ENCODE results near the gene XPNPEP2.
"Not testable (repeated sequence)": the region's sequence is repeated elsewhere in the genome, so short reads cannot be mapped to it uniquely, and the experiment has no call there.

XPNPEP2 gene

GRCh38 chrX:129719931-129720530 lies 18.7 kb upstream of the XPNPEP2 start:
- no peak for DNase-seq

- DNase-seq: no peak
Measured at GRCh38 chrX:129720741-129721140, 18.0 kb upstream of the XPNPEP2 start.

DNA sequence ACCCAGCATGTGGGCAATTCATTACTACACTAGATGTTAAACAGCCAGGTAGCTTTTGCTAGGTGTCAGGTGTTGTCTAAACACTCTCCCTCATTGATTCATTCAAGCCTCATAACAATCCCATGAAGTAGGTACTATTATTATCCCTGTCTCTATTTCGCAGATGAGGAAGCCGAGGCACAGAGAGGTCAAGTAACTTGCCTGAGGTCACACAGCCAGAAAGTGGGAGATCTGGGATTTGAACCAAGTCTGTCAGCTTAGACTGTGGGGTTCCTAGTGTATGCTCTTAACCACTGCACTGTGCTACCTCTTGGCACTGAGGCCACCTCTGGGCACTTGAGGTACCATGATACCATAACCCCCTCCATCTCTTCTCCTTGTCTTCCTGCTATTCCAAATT lies 17.4 kb upstream of the XPNPEP2 start:
- DNase-seq: no peak

- no peak for DNase-seq
Measured at GRCh38 chrX:129721870-129722269, 16.9 kb upstream of the XPNPEP2 start.

- no peak for DNase-seq
Measured at GRCh38 chrX:129723511-129723910, 15.3 kb upstream of the XPNPEP2 start.

GRCh38 chrX:129724754-129725153 lies 14.0 kb upstream of the XPNPEP2 start:
- DNase-seq: no peak

- DNase-seq: peak; percentile 67
Measured at GRCh38 chrX:129726307-129727111, 12.3 kb upstream of the XPNPEP2 start.

- DNase-seq: no peak
Measured at GRCh38 chrX:129728061-129728460, 10.7 kb upstream of the XPNPEP2 start.

- DNase-seq: no peak
Measured at GRCh38 chrX:129731228-129731627, 7.6 kb upstream of the XPNPEP2 start.

GRCh38 chrX:129732857-129733256 lies 5.9 kb upstream of the XPNPEP2 start:
- no peak for DNase-seq

DNA sequence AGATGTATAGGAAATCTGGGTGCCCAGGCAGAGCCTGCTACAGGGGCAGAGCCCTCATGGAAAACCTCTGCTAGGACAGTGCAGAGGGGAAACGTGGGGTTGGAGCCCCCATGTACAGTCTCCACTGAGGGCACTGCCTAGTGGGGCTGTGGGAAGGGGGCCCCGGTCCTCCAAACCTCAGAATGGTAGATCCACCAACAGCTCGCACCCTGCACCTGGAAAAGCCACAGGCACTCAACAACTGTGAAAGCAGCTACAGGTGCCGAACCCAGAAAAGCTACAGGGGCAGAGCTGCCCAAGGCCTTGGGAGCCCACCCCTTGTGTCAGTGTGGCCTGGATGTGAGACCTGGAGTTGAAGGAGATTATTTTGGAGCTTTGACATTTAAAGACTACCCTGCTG lies 5.4 kb upstream of the XPNPEP2 start:
- DNase-seq: no peak

GRCh38 chrX:129736491-129736890 lies 2.3 kb upstream of the XPNPEP2 start:
- no peak for DNase-seq

- no peak for DNase-seq
Measured at GRCh38 chrX:129737916-129738315, 863 bp upstream of the XPNPEP2 start.

DNA sequence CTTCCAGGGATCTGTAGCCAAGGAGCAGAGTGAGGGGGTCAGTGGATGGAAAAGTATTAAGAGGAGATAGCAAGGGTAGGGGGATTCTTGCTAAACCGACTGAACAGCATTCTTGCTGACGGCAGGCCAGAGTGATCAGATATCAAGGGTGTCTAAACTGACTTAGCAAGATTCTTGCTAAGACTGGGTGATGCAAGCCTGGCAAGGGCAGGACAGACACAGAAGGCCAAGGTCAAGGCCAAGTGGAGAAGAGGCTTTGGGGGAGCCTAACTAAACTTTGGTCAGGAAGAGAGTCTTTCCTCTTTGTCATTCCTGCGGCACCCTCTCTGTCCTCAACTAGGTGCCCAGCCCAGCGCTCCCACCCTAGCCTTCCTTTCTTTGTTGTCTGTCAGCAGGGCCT lies 799 bp downstream of the XPNPEP2 start:
- no peak for DNase-seq

GRCh38 chrX:129741880-129742758 lies 3.3 kb downstream of the XPNPEP2 start:
- no peak for DNase-seq

DNA sequence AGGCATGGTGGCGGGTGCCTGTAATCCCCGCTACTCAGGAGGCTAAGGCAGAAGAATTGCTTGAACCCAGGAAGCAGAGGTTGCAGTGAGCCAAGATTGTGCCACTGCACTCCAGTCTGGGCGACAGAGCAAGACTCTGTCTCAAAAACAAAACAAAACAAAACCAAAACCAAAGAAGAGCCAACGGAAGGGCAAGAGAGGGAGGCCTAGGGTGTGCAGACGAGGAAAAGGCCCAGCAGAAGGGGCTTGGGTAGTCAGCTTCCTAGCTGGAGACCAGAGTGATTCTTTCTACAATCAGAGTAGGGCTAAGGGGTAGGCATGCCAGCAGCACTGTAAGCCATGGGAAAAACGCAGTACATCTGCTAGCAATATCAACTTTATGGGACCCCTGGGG lies 4.0 kb downstream of the XPNPEP2 start:
- DNase-seq: not testable (repeated sequence)

DNA sequence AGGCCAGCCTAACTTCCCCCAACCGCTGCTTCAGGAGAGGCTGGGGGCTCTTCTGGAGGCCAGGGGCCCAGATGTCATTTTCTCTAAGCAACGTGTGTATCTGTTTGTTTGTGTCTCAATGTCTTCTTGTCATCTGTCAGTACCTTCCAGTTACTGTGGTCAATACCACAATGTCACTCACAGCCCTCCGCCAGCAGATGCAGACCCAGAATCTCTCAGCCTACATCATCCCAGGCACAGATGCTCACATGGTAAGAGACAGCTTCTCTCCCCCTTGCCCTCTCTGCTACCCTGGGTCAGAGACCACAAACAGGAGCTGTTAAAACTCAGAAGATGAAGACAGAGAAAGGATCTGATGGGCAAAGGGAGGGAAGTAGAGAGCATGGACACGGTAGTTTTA lies 5.0 kb downstream of the XPNPEP2 start:
- DNase-seq: no peak

DNA sequence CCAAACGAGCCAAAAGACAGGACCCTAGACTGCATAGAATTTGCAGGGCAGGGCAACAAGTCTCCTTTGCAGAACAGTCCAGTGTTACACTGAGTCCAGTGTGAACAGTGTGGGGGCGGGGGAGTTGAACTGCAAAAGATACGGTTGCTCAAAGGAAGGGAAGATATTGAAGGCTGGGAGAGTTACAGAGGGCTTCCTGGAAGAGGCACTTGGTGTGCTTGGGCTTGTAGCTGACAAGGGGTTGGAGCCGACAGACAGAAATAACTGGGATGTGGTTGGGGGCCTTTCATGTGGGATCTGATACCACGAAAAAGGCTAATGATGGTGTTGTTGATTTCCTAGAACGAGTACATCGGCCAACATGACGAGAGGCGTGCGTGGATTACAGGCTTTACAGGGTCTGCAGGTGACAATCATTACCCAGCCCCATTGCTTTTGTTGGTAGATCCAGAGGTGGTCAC lies 6.1 kb downstream of the XPNPEP2 start:
- DNase-seq: no peak

DNA sequence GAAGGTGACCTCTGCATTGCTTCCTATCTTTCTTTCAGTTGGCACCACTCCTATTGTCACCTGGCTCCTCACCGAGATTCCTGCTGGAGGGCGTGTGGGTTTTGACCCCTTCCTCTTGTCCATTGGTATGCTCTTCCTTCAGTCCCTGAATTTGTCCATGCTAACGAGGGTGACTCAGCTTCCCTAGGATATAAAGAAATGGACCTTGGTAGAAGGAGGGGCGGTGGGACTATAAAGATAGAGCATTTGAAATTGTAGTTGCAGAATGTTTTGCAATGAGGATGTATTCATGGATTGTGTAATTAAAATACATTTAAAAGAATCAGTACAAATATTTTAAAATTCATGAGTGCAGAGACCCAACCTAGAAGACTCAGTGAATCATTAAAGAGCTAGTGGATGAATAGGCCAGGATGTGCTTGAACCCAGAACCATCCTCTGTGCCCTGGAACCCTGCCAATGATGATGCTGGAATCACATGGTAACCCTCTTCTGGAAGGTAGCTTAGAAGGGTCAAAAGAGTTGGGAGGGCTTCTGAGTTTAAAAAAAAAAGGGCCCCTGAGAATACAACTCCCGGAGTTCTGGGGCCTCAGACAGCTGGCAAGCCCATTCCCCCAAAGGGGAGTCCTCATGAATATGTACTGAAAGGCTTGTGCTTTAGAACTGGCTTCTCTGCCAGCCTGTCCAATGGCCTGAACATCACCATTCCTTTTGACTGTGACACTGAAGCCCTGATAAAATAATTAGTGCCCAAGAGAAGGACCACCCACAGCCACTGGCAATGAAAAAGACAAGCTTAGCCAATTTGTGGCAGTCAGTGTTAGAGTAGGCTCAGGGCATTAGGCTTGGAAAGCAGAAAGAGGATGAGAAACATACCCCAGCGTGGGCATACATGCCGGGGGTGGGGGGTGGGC lies 8.0 kb downstream of the XPNPEP2 start:
- no peak for DNase-seq

DNA sequence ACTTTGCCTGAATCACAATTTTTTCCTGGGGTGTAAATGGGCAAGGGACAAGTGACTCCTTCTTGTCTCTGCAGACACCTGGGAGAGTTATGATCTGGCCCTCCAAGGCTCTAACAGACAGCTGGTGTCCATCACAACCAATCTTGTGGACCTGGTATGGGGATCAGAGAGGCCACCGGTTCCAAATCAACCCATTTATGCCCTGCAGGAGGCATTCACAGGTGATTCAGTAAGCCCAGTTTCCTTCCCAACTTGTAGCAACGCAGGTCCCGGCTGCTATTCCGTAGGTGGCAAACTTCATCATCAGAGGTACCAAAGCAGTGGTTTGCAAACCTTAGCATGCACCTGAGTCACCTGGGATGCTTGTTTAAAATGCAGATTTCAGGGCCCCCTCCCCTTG lies 8.8 kb downstream of the XPNPEP2 start:
- no peak for DNase-seq

- no peak for DNase-seq
Measured at GRCh38 chrX:129748305-129748704, 9.5 kb downstream of the XPNPEP2 start.

DNA sequence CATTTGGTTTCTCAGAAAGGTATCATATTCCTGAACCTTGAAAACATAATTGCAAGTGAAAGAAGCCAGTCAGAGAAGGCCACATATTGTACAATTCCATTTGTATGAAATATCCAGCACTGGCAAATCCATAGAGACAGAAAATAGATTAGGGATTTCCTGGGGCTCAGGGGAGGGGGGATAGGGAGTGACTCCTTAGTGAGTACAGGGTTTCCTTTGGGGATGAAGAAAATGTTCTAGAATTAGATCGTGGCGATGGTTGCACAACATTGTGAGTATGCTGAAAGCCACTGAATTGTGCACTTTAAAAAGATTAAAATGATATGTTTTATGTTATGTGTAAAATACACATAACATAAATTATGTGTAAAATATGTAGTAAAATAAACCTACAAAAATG lies 10.3 kb downstream of the XPNPEP2 start:
- DNase-seq: no peak

GRCh38 chrX:129750971-129751370 lies 12.2 kb downstream of the XPNPEP2 start:
- no peak for DNase-seq

Measured in activated CD8-positive, alpha-beta memory T cell treated with anti-CD3 and anti-CD28 coated beads, Interleukin-2, amount 50 U/mL, for 48 hours (primary cell).